ENCODE data around the gene RXFP2.

RXFP2 gene

DNA sequence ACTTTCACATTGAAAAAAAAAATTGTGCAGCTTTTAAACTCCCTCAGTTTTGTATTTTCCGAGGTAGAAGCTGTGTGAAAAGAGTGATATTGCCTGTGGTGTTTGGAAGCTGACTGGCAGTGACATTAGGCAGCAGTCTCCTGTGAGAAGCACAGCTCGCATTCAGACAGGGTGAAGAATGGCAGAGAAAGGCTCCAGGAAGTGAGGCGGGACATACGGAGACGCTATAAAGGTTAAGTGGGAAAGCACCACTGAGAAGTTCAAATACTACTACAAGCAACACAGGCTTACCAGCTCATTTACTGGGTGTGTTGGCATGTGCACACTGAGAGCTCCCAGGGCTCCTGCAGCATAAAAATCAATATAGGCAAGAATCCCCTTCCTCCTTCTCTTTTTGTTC lies 88.4 kb downstream of the RXFP2 start:
- TF ChIP-seq ZC3H10 (CRISPR knock-in tag; IDR thresholded peaks at IDR 0.05) (no peak), BACH2 (CRISPR knock-in tag; IDR thresholded peaks at IDR 0.05; ENCODE audit: borderline replicate concordance) (no peak), ZFP30 (CRISPR knock-in tag; IDR thresholded peaks at IDR 0.05) (no peak), ESRRG (CRISPR knock-in tag; IDR thresholded peaks at IDR 0.05) (no peak), GLIS3 (CRISPR knock-in tag; IDR thresholded peaks at IDR 0.05) (no peak), ZNF8 (CRISPR knock-in tag; IDR thresholded peaks at IDR 0.05) (no peak), CSDC2 (CRISPR knock-in tag; IDR thresholded peaks at IDR 0.05) (no peak), TCF4 (CRISPR knock-in tag; IDR thresholded peaks at IDR 0.05; ENCODE audit: borderline replicate concordance) (no peak), RARB (CRISPR knock-in tag; IDR thresholded peaks at IDR 0.05) (no peak), SNAI2 (CRISPR knock-in tag; IDR thresholded peaks at IDR 0.05) (no peak), ZFP3 (CRISPR knock-in tag; IDR thresholded peaks at IDR 0.05) (no peak), PPARA (CRISPR knock-in tag; IDR thresholded peaks at IDR 0.05; ENCODE audit: borderline replicate concordance) (no peak), ZNF565 (CRISPR knock-in tag; conservative IDR thresholded peaks at IDR 0.05; ENCODE audit: low read depth) (no peak), ARNTL (CRISPR knock-in tag; IDR thresholded peaks at IDR 0.05; ENCODE audit: borderline replicate concordance, low read depth) (no peak)
- TF ChIP-seq, protein P1, sequence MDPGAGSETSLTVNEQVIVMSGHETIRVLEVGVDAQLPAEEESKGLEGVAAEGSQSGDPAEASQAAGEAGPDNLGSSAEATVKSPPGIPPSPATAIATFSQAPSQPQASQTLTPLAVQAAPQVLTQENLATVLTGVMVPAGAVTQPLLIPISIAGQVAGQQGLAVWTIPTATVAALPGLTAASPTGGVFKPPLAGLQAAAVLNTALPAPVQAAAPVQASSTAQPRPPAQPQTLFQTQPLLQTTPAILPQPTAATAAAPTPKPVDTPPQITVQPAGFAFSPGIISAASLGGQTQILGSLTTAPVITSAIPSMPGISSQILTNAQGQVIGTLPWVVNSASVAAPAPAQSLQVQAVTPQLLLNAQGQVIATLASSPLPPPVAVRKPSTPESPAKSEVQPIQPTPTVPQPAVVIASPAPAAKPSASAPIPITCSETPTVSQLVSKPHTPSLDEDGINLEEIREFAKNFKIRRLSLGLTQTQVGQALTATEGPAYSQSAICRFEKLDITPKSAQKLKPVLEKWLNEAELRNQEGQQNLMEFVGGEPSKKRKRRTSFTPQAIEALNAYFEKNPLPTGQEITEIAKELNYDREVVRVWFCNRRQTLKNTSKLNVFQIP (CRISPR knock-in tag; IDR thresholded peaks at IDR 0.05; ENCODE audit: borderline replicate concordance, low read depth): no peak
- TF ChIP-seq, protein P2, sequence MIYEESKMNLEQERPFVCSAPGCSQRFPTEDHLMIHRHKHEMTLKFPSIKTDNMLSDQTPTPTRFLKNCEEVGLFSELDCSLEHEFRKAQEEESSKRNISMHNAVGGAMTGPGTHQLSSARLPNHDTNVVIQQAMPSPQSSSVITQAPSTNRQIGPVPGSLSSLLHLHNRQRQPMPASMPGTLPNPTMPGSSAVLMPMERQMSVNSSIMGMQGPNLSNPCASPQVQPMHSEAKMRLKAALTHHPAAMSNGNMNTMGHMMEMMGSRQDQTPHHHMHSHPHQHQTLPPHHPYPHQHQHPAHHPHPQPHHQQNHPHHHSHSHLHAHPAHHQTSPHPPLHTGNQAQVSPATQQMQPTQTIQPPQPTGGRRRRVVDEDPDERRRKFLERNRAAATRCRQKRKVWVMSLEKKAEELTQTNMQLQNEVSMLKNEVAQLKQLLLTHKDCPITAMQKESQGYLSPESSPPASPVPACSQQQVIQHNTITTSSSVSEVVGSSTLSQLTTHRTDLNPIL (CRISPR knock-in tag; IDR thresholded peaks at IDR 0.05; ENCODE audit: low read depth): no peak
- TF ChIP-seq, protein P3, sequence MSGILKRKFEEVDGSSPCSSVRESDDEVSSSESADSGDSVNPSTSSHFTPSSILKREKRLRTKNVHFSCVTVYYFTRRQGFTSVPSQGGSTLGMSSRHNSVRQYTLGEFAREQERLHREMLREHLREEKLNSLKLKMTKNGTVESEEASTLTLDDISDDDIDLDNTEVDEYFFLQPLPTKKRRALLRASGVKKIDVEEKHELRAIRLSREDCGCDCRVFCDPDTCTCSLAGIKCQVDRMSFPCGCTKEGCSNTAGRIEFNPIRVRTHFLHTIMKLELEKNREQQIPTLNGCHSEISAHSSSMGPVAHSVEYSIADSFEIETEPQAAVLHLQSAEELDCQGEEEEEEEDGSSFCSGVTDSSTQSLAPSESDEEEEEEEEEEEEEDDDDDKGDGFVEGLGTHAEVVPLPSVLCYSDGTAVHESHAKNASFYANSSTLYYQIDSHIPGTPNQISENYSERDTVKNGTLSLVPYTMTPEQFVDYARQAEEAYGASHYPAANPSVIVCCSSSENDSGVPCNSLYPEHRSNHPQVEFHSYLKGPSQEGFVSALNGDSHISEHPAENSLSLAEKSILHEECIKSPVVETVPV (CRISPR knock-in tag; IDR thresholded peaks at IDR 0.05): no peak
- TF ChIP-seq, protein P4, sequence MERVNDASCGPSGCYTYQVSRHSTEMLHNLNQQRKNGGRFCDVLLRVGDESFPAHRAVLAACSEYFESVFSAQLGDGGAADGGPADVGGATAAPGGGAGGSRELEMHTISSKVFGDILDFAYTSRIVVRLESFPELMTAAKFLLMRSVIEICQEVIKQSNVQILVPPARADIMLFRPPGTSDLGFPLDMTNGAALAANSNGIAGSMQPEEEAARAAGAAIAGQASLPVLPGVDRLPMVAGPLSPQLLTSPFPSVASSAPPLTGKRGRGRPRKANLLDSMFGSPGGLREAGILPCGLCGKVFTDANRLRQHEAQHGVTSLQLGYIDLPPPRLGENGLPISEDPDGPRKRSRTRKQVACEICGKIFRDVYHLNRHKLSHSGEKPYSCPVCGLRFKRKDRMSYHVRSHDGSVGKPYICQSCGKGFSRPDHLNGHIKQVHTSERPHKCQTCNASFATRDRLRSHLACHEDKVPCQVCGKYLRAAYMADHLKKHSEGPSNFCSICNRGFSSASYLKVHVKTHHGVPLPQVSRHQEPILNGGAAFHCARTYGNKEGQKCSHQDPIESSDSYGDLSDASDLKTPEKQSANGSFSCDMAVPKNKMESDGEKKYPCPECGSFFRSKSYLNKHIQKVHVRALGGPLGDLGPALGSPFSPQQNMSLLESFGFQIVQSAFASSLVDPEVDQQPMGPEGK (CRISPR knock-in tag; IDR thresholded peaks at IDR 0.05; ENCODE audit: borderline replicate concordance): no peak
- no peak for ATAC-seq

DNA sequence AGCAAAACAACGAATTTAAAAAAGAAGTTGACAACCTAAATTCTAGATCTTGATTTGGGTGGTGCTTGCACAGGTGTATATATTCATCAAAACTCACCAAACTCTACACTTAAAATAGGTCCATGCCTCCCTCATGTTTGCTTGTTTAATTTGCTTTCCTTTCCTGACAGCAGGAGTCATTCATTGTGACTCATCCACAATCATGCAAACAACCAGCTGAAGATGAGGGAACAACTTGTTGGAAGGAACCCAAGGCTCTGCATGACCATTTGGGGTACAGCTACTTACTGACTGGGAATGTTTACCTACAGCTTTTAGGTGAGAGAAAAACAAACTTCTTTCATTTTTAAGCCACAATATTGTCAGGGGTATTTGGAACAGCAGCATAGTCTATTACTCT lies 96.6 kb downstream of the RXFP2 start:
- no peak for ATAC-seq
- TF ChIP-seq, protein P4 (CRISPR knock-in tag; IDR thresholded peaks at IDR 0.05; ENCODE audit: borderline replicate concordance): no peak
- TF ChIP-seq TCF4 (CRISPR knock-in tag; IDR thresholded peaks at IDR 0.05; ENCODE audit: borderline replicate concordance): no peak
- TF ChIP-seq CSDC2 (CRISPR knock-in tag; IDR thresholded peaks at IDR 0.05): no peak
- TF ChIP-seq ZNF70 (CRISPR knock-in tag; IDR thresholded peaks at IDR 0.05): no peak
- TF ChIP-seq ESRRG (CRISPR knock-in tag; IDR thresholded peaks at IDR 0.05): no peak
- TF ChIP-seq, protein P1 (CRISPR knock-in tag; IDR thresholded peaks at IDR 0.05; ENCODE audit: borderline replicate concordance, low read depth): no peak
- TF ChIP-seq ISL1 (CRISPR knock-in tag; IDR thresholded peaks at IDR 0.05): no peak
- TF ChIP-seq GLIS3 (CRISPR knock-in tag; IDR thresholded peaks at IDR 0.05): no peak
- TF ChIP-seq, protein P5, sequence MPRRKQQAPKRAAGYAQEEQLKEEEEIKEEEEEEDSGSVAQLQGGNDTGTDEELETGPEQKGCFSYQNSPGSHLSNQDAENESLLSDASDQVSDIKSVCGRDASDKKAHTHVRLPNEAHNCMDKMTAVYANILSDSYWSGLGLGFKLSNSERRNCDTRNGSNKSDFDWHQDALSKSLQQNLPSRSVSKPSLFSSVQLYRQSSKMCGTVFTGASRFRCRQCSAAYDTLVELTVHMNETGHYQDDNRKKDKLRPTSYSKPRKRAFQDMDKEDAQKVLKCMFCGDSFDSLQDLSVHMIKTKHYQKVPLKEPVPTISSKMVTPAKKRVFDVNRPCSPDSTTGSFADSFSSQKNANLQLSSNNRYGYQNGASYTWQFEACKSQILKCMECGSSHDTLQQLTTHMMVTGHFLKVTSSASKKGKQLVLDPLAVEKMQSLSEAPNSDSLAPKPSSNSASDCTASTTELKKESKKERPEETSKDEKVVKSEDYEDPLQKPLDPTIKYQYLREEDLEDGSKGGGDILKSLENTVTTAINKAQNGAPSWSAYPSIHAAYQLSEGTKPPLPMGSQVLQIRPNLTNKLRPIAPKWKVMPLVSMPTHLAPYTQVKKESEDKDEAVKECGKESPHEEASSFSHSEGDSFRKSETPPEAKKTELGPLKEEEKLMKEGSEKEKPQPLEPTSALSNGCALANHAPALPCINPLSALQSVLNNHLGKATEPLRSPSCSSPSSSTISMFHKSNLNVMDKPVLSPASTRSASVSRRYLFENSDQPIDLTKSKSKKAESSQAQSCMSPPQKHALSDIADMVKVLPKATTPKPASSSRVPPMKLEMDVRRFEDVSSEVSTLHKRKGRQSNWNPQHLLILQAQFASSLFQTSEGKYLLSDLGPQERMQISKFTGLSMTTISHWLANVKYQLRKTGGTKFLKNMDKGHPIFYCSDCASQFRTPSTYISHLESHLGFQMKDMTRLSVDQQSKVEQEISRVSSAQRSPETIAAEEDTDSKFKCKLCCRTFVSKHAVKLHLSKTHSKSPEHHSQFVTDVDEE (CRISPR knock-in tag; IDR thresholded peaks at IDR 0.05): no peak
- TF ChIP-seq ZFP30 (CRISPR knock-in tag; IDR thresholded peaks at IDR 0.05): no peak
- TF ChIP-seq ZNF565 (CRISPR knock-in tag; conservative IDR thresholded peaks at IDR 0.05; ENCODE audit: low read depth): no peak
- no peak for TF ChIP-seq ZNF8 (CRISPR knock-in tag; IDR thresholded peaks at IDR 0.05)
- TF ChIP-seq SNAI2 (CRISPR knock-in tag; IDR thresholded peaks at IDR 0.05): no peak
- TF ChIP-seq PPARA (CRISPR knock-in tag; IDR thresholded peaks at IDR 0.05; ENCODE audit: borderline replicate concordance): no peak
- TF ChIP-seq OSR1 (CRISPR knock-in tag; IDR thresholded peaks at IDR 0.05): no peak

Measured in SK-N-SH treated with all-trans-retinoic acid at 6 μM for 48 hours (cell line).